Adipocyte (in vitro differentiated cells): ENCODE results near the gene CMSS1.

Experiments
- DNase-seq: peaks from one replicate; pipeline ENCODE4 v3.0.0-alpha.2; 2015; ENCODE audit warnings: low read depth
- H3K27me3 ChIP-seq: replicated peaks from 2 replicates; pipeline ENCODE4 v1.7.0; 2013; ENCODE audit warnings: mild to moderate bottlenecking, low read length, moderate library complexity; ENCODE audit not compliant: control insufficient read depth, insufficient read depth
- H3K36me3 ChIP-seq: 2 replicates; pipeline ENCODE4 v1.7.0; 2013; ENCODE audit warnings: low read length, mild to moderate bottlenecking, moderate library complexity; ENCODE audit not compliant: control insufficient read depth, insufficient read depth, severe bottlenecking
- H3K4me1 ChIP-seq: 2 replicates; pipeline ENCODE4 v1.7.0; 2013; ENCODE audit warnings: mild to moderate bottlenecking, low read length, moderate library complexity; ENCODE audit not compliant: control insufficient read depth, insufficient read depth
- H3K4me3 ChIP-seq: 2 replicates; pipeline ENCODE4 v1.7.0; 2013; ENCODE audit warnings: mild to moderate bottlenecking, low read length, moderate library complexity
- H3K9ac ChIP-seq: 2 replicates; pipeline ENCODE4 v1.7.0; 2013; ENCODE audit warnings: mild to moderate bottlenecking, low read length, moderate library complexity
- H3K9me3 ChIP-seq: 2 replicates; pipeline ENCODE4 v1.7.0; 2013; ENCODE audit warnings: mild to moderate bottlenecking, low read length, moderate library complexity; ENCODE audit not compliant: control insufficient read depth

CMSS1 gene

GRCh38 chr3:100023150-100023549, 205.5 kb downstream of the CMSS1 start:
- H3K9ac ChIP-seq = no peak overlapping the region
- DNase-seq = peak; percentile 49

GRCh38 chr3:100023595-100023994, 205.9 kb downstream of the CMSS1 start:
- Histone ChIP-seq H3K27me3 (no peaks in the 10 kb centered on the region), H3K9me3 (no peaks in the 10 kb centered on the region), H3K4me3 (no peak overlapping the region), H3K36me3 (no peaks in the 10 kb centered on the region), H3K9ac (no peak overlapping the region), H3K4me1 (peaks cover 50% of the 10 kb centered on the region)
- DNase-seq = no peak

More at GRCh38 chr3:100023150-100023549, 205.5 kb downstream of the CMSS1 start:
- peak overlapping the region; percentile 21 for H3K4me3 ChIP-seq
- H3K4me1 ChIP-seq = peaks cover 50% of the 10 kb centered on the region
- H3K9me3 ChIP-seq = no peaks in the 10 kb centered on the region
- H3K27me3 ChIP-seq = no peaks in the 10 kb centered on the region
- H3K36me3 ChIP-seq = no peaks in the 10 kb centered on the region

GRCh38 chr3:100024520-100025303, 207.1 kb downstream of the CMSS1 start:
- DNase-seq = no peak
- no peaks in the 10 kb centered on the region for H3K9me3 ChIP-seq
- H3K4me3 ChIP-seq = no peak overlapping the region
- no peak overlapping the region for H3K9ac ChIP-seq
- H3K36me3 ChIP-seq = no peaks in the 10 kb centered on the region
- H3K27me3 ChIP-seq = no peaks in the 10 kb centered on the region
- peaks cover 46% of the 10 kb centered on the region for H3K4me1 ChIP-seq

- peaks cover 27% of the 10 kb centered on the region for H3K4me1 ChIP-seq
- H3K9me3 ChIP-seq = no peaks in the 10 kb centered on the region
- no peak for DNase-seq
- no peaks in the 10 kb centered on the region for H3K36me3 ChIP-seq
- no peak overlapping the region for H3K4me3 ChIP-seq
- H3K27me3 ChIP-seq = no peaks in the 10 kb centered on the region
- no peak overlapping the region for H3K9ac ChIP-seq
Observed at GRCh38 chr3:100027321-100027720, 209.7 kb downstream of the CMSS1 start.

- Histone ChIP-seq H3K4me3 (no peak overlapping the region), H3K9ac (no peak overlapping the region), H3K27me3 (no peaks in the 10 kb centered on the region), H3K9me3 (no peaks in the 10 kb centered on the region), H3K4me1 (peaks cover 27% of the 10 kb centered on the region), H3K36me3 (no peaks in the 10 kb centered on the region)
- no peak for DNase-seq
Observed at GRCh38 chr3:100029052-100029451, 211.4 kb downstream of the CMSS1 start.

GRCh38 chr3:100029689-100030088, 212.0 kb downstream of the CMSS1 start:
- Histone ChIP-seq H3K4me3 (no peak overlapping the region), H3K4me1 (peaks cover 25% of the 10 kb centered on the region), H3K27me3 (no peaks in the 10 kb centered on the region), H3K9me3 (no peaks in the 10 kb centered on the region), H3K9ac (no peak overlapping the region), H3K36me3 (no peaks in the 10 kb centered on the region)
- DNase-seq = no peak

GRCh38 chr3:100030346-100030745, 212.7 kb downstream of the CMSS1 start:
- Histone ChIP-seq H3K9me3 (no peaks in the 10 kb centered on the region), H3K27me3 (no peaks in the 10 kb centered on the region), H3K9ac (no peak overlapping the region), H3K4me1 (peaks cover 25% of the 10 kb centered on the region), H3K4me3 (no peak overlapping the region), H3K36me3 (no peaks in the 10 kb centered on the region)
- no peak for DNase-seq

- Histone ChIP-seq H3K4me1 (peaks cover 25% of the 10 kb centered on the region), H3K4me3 (no peak overlapping the region), H3K27me3 (no peaks in the 10 kb centered on the region), H3K9me3 (no peaks in the 10 kb centered on the region), H3K36me3 (no peaks in the 10 kb centered on the region), H3K9ac (no peak overlapping the region)
- no peak for DNase-seq
Observed at GRCh38 chr3:100030914-100031425, 213.3 kb downstream of the CMSS1 start.

- no peaks in the 10 kb centered on the region for H3K27me3 ChIP-seq
- H3K9ac ChIP-seq = peak overlapping the region; percentile 23
- peaks cover 25% of the 10 kb centered on the region for H3K4me1 ChIP-seq
- no peaks in the 10 kb centered on the region for H3K36me3 ChIP-seq
- peak; percentile 88 for DNase-seq
- no peaks in the 10 kb centered on the region for H3K9me3 ChIP-seq
- no peak overlapping the region for H3K4me3 ChIP-seq
Observed at GRCh38 chr3:100032243-100032642, 214.6 kb downstream of the CMSS1 start.

GRCh38 chr3:100033184-100033583, 215.5 kb downstream of the CMSS1 start:
- H3K4me1 ChIP-seq = peaks cover 25% of the 10 kb centered on the region
- H3K9me3 ChIP-seq = no peaks in the 10 kb centered on the region
- H3K27me3 ChIP-seq = no peaks in the 10 kb centered on the region
- H3K4me3 ChIP-seq = no peak overlapping the region
- no peak overlapping the region for H3K9ac ChIP-seq
- peak; percentile 57 for DNase-seq
- no peaks in the 10 kb centered on the region for H3K36me3 ChIP-seq

- H3K9me3 ChIP-seq = no peaks in the 10 kb centered on the region
Observed at GRCh38 chr3:100033903-100034471, 216.3 kb downstream of the CMSS1 start.

More at GRCh38 chr3:100033903-100034471, 216.3 kb downstream of the CMSS1 start:
- no peaks in the 10 kb centered on the region for H3K36me3 ChIP-seq
- H3K4me1 ChIP-seq = peaks cover 25% of the 10 kb centered on the region
- peak; percentile 76 for DNase-seq
- no peak overlapping the region for H3K9ac ChIP-seq
- no peaks in the 10 kb centered on the region for H3K27me3 ChIP-seq
- H3K4me3 ChIP-seq = no peak overlapping the region
